ENCODE data around the gene OR2AP1.

DNA sequence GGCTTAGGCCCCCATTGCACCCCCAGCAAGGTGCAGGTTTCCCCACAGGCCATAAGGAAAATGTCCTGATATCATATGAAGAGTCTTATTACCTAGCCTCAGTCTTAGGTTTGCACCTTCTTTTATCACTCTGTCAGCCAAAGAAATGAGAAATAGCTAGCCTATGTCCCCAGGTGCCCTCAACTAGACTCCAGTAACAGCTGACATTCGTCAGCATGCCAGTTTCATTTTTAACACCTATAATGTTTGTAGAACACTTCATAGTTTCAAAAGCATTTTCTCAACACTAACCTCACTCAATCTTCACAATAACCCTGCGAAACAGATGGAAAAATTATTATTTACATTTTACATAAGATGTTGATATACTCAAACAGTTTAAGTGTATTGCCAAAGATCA lies 40.4 kb downstream of the OR2AP1 start:
- TF ChIP-seq, protein P1, sequence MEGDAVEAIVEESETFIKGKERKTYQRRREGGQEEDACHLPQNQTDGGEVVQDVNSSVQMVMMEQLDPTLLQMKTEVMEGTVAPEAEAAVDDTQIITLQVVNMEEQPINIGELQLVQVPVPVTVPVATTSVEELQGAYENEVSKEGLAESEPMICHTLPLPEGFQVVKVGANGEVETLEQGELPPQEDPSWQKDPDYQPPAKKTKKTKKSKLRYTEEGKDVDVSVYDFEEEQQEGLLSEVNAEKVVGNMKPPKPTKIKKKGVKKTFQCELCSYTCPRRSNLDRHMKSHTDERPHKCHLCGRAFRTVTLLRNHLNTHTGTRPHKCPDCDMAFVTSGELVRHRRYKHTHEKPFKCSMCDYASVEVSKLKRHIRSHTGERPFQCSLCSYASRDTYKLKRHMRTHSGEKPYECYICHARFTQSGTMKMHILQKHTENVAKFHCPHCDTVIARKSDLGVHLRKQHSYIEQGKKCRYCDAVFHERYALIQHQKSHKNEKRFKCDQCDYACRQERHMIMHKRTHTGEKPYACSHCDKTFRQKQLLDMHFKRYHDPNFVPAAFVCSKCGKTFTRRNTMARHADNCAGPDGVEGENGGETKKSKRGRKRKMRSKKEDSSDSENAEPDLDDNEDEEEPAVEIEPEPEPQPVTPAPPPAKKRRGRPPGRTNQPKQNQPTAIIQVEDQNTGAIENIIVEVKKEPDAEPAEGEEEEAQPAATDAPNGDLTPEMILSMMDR (IDR thresholded peaks at IDR 0.05) = no peak
- TF ChIP-seq EP300 (IDR thresholded peaks at IDR 0.05) = no peak
- TF ChIP-seq POLR2A (IDR thresholded peaks at IDR 0.05) = no peak
